ENCODE data around the gene NUTM1. TPM values are rescaled to one million over a fixed set of nuclear protein-coding genes. Genes with fewer than 3 reads are reported as not detected.
"Not testable (repeated sequence)": the region's sequence is repeated elsewhere in the genome, so short reads cannot be mapped to it uniquely, and the experiment has no call there.

The NUTM1 gene
- total and polyA plus RNA-seq, 10 donors: 0.03 TPM; not detected in 9

- peaks cover 6 to 56% (median 50%) of the 10 kb centered on the region in 6 donors for H3K4me1 ChIP-seq
- H3K27ac ChIP-seq: peak overlapping the region in 6 of 8 donors; percentile 15 to 96 (median 94)
- peaks cover 0 to 34% (median 8%) of the 10 kb centered on the region in 6 donors for H3K36me3 ChIP-seq
- intact Hi-C loops (cut with DNase I; ENCODE audit: low total_unique reads): loop anchor here (10.0 kb wide), 1 partner anchor 243 kb away; the partner anchor contains the start of gene GOLGA8B
- DNase-seq: no peak
- TF ChIP-seq CTCF (IDR thresholded peaks at IDR 0.05 in 8 of 11, conservative IDR thresholded peaks at IDR 0.05 in 3 of 11): no peak
- no peak for TF ChIP-seq POLR2A (IDR thresholded peaks at IDR 0.05)
- no peak for TF ChIP-seq POLR2AphosphoS5 (IDR thresholded peaks at IDR 0.05)
- no peaks in the 10 kb centered on the region for H3K9me3 ChIP-seq
- WGBS, 5 donors: 88 to 94% (median 92%) methylated on average over 15 of the region's 15 CpGs
- H3K27me3 ChIP-seq (replicated peaks in 1 of 7): no peaks in the 10 kb centered on the region
- peak overlapping the region; percentile 65 to 87 (median 75) for H3K4me3 ChIP-seq
These were observed 1.5 kb upstream of the NUTM1 start for GRCh38 chr15:34341381-34342212.

DNA sequence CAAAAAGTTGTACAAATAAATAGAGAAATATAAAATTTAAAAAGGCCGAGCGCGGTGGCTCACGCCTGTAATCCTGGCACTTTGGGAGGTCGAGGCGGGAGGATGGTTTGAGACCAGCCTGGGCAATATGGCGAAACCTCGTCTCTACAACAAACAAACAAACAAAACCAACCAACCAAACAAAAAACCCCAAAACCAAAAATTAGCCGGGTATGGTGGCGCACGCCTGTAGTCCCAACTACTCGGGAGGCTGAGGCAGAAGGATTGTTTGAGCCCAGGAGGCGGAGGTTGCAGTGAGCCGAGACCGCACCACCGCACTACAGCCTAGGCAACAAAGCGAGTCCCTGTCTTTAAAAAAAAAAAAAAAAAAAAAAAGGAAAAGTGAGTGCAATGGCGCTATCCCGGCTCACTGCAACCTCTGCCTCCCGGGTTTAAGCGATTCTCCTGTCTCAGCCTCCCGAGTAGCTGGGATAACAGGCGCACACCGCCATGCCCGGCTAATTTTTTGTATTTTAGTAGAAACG, 840 bp upstream of the NUTM1 start:
- peaks cover 0 to 34% (median 8%) of the 10 kb centered on the region in 6 donors for H3K36me3 ChIP-seq
- not testable (repeated sequence) for DNase-seq; H3K27me3 ChIP-seq (replicated peaks in 1 of 7); H3K9me3 ChIP-seq
- H3K4me3 ChIP-seq: peak overlapping the region; percentile 65 to 87 (median 75)
- peaks cover 6 to 50% (median 45%) of the 10 kb centered on the region in 6 donors for H3K4me1 ChIP-seq
- H3K27ac ChIP-seq: peak overlapping the region; percentile 79 to 96 (median 94)
- WGBS, 5 donors: 34 to 40% (median 36%) methylated on average over 26 of the region's 26 CpGs
- intact Hi-C loops (cut with DNase I; ENCODE audit: low total_unique reads): loop anchor here (10.0 kb wide), 1 partner anchor 243 kb away; the partner anchor contains the start of gene GOLGA8B

DNA sequence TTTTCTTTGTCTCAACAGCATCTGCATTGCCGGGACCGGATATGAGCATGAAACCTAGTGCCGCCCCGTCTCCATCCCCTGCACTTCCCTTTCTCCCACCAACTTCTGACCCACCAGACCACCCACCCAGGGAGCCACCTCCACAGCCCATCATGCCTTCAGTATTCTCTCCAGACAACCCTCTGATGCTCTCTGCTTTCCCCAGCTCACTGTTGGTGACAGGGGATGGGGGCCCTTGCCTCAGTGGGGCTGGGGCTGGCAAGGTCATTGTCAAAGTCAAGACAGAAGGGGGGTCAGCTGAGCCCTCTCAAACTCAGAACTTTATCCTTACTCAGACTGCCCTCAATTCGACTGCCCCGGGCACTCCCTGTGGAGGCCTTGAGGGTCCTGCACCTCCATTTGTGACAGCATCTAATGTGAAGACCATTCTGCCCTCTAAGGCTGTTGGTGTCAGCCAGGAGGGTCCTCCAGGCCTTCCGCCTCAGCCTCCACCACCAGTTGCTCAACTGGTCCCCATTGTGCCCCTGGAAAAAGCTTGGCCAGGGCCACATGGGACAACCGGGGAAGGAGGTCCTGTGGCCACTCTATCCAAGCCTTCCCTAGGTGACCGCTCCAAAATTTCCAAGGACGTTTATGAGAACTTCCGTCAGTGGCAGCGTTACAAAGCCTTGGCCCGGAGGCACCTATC, 5.0 kb downstream of the NUTM1 start:
- Histone ChIP-seq H3K9me3 (no peaks in the 10 kb centered on the region), H3K36me3 (no peaks in the 10 kb centered on the region), H3K4me3 (no peak overlapping the region), H3K27me3 (replicated peaks in 1 of 7) (no peaks in the 10 kb centered on the region), H3K27ac (no peak overlapping the region), H3K4me1 (peaks cover 0 to 9% (median 4%) of the 10 kb centered on the region in 6 donors)
- TF ChIP-seq CTCF (IDR thresholded peaks at IDR 0.05 in 8 of 11, conservative IDR thresholded peaks at IDR 0.05 in 3 of 11) (no peak), POLR2AphosphoS5 (IDR thresholded peaks at IDR 0.05) (peak in 2 of 3 donors; percentile 7 to 9)
- WGBS, 5 donors: 69 to 85% (median 79%) methylated on average over 13 of the region's 13 CpGs
- no peak for DNase-seq
- intact Hi-C loops (cut with DNase I; ENCODE audit: low total_unique reads): loop anchor here (10.0 kb wide), 1 partner anchor 237 kb away; the partner anchor contains the start of gene GOLGA8B

DNA sequence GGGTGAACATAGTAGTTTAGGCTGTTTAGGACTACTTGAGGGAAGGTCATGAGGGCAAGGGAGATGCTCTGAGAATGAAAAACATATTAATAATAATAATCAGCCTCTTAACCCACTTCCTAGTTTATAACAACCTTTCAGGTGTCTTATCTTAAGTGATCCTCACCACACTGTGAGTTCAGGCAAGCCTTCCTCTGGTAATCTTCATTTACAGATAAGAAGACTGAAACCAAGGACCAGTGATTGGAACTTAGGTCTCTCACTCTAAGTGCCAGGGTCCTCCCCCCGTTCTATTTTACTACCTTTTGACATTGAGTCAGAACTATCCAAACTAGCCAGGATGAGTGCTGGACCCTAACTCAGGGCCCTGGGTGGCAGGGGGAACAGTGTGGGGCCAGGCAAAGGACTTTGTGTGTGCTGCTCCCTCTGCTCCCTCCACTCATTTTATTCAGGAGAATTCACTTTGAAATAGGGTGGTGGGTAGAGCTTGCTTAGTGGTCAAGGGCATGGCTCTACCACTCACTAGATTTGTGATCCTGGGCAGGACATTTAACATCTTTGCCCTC, 5.7 kb downstream of the NUTM1 start:
- TF ChIP-seq POLR2AphosphoS5 (IDR thresholded peaks at IDR 0.05) (no peak), CTCF (IDR thresholded peaks at IDR 0.05 in 8 of 11, conservative IDR thresholded peaks at IDR 0.05 in 3 of 11) (no peak), POLR2A (IDR thresholded peaks at IDR 0.05) (no peak)
- intact Hi-C loops (cut with DNase I; ENCODE audit: low total_unique reads): loop anchor here (10.0 kb wide), 1 partner anchor 236 kb away; the partner anchor contains the start of gene GOLGA8B
- no peak for DNase-seq
- Histone ChIP-seq H3K9me3 (no peaks in the 10 kb centered on the region), H3K27me3 (replicated peaks in 1 of 7) (no peaks in the 10 kb centered on the region), H3K4me3 (no peak overlapping the region), H3K4me1 (peaks cover 0 to 4% (median 0%) of the 10 kb centered on the region in 6 donors), H3K27ac (peak overlapping the region in 1 of 8 donors; percentile 4), H3K36me3 (peaks cover 0 to 3% (median 0%) of the 10 kb centered on the region in 6 donors)
- WGBS, 5 donors: 46 to 72% (median 66%) methylated on average over 1 of the region's 1 CpG

Measured in spleen (tissue), 11 donors.